ENCODE measurements around the gene DDN. TPM values are rescaled to one million over a fixed set of nuclear protein-coding genes. Genes with fewer than 3 reads are reported as not detected.

Gene DDN
- total and polyA plus RNA-seq, 12 donors = 0.19 to 1.4 (median 0.43) TPM

DNA sequence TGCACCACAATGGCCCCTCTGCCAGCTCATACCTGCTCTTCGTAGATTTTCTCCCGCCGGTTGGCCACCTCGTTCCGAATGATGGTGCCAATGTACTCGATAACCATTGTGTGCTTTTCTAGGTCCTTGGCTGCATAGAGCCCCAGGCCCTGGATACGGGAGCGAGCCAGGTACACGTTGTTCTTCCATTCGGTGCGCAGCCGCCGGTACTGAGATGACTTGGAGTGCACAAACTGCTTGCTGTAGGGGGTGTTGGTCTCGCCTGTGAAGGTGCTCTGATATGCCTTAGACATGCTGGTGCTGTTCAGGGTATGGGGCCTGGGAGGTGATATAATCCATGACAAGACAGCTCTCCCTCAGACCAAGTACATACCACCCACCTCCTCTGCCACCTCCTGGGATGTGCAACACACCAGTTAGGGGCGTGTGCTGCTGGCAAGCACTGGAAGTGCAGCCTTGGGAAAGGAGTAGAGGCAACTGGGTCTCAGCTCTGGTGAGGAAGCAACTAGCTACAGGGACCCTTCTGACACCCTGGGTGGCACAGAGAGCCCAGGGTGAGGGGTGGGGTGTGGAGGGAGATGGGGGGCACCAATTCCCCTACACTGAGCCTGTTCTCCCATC is 23.5 kb upstream of the DDN start:
- no peak for DNase-seq
- no peak overlapping the region for H3K27ac ChIP-seq
- no peak for ATAC-seq
- H3K9me3 ChIP-seq = no peaks in the 10 kb centered on the region
- intact Hi-C loops (cut with DNase I) = loop anchor here in 2 of 10 donors (5.0 kb wide), 1 partner anchor 35 kb away; no protein-coding TSS in a partner anchor
- TF ChIP-seq, protein P1, sequence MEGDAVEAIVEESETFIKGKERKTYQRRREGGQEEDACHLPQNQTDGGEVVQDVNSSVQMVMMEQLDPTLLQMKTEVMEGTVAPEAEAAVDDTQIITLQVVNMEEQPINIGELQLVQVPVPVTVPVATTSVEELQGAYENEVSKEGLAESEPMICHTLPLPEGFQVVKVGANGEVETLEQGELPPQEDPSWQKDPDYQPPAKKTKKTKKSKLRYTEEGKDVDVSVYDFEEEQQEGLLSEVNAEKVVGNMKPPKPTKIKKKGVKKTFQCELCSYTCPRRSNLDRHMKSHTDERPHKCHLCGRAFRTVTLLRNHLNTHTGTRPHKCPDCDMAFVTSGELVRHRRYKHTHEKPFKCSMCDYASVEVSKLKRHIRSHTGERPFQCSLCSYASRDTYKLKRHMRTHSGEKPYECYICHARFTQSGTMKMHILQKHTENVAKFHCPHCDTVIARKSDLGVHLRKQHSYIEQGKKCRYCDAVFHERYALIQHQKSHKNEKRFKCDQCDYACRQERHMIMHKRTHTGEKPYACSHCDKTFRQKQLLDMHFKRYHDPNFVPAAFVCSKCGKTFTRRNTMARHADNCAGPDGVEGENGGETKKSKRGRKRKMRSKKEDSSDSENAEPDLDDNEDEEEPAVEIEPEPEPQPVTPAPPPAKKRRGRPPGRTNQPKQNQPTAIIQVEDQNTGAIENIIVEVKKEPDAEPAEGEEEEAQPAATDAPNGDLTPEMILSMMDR (IDR thresholded peaks at IDR 0.05) = no peak
- peaks cover 0 to 19% (median 10%) of the 10 kb centered on the region in 9 donors for H3K4me1 ChIP-seq
- H3K4me3 ChIP-seq = no peak overlapping the region
- no peaks in the 10 kb centered on the region for H3K27me3 ChIP-seq
- H3K36me3 ChIP-seq = peaks cover 0 to 77% (median 58%) of the 10 kb centered on the region in 9 donors
- WGBS, 2 donors = 92 to 93% methylated on average over 15 of the region's 15 CpGs

DNA sequence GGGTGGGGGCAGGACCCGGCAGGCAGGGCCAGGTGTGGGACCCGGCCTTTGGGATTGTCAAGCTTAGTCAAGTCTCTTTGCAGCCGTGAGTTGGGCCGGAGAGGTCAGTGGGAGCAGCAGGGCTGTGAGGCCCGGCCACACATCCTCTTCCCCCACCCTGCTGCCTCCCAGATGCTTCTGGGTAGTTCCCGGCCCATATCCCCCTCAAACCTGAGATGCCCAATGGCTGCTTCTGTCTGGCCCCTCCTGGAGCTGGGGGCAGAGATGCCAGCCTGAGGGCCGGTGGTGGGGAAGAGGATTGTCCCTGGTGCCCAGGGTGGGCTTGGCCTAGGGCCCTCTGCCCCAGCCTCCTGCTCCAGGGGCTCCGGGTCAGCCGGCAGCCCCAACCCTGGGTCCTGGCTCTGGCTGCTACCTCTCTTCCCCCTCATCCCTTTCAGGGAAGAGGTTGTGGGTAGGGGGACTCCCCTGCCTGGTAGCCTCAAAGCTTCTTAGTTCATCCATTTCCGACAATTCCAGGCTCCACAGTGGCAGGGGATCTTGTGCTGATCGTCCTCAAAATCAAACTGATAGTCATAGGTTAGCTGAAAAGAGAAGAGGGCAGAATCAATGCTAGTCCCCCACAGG is 22.2 kb upstream of the DDN start:
- Histone ChIP-seq H3K27ac (no peak overlapping the region), H3K36me3 (peaks cover 0 to 64% (median 46%) of the 10 kb centered on the region in 9 donors), H3K9me3 (no peaks in the 10 kb centered on the region), H3K4me3 (no peak overlapping the region), H3K27me3 (no peaks in the 10 kb centered on the region), H3K4me1 (peaks cover 0 to 32% (median 23%) of the 10 kb centered on the region in 9 donors)
- DNase-seq (no peak), ATAC-seq (no peak)
- TF ChIP-seq, protein P1 (IDR thresholded peaks at IDR 0.05) = no peak
- WGBS, 2 donors = 81 to 88% methylated on average over 11 of the region's 11 CpGs
- intact Hi-C loops (cut with DNase I) = loop anchor here in 2 of 10 donors (5.0 kb wide), 1 partner anchor 36 kb away; no protein-coding TSS in a partner anchor

DNA sequence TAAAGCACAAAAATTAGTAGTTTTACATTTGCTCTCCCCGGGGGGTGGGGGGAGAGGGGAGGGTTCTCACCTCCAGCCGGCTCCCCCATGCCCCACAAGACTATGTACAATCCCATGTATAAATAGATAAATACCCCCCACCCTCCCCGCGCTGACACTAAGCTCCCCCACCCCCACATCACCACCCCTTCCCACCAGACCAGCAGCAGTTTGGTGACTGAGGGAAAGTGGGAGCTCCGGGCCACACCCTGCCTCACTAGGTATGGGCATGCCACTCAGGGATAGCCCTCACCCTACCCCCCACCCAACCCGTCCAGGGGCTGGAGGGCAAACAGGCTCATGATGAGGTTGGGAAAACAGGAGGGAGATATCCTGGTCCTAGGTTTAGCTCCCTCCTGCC is 21.3 kb upstream of the DDN start:
- Histone ChIP-seq H3K4me1 (peaks cover 0 to 38% (median 23%) of the 10 kb centered on the region in 9 donors), H3K27me3 (no peaks in the 10 kb centered on the region), H3K9me3 (no peaks in the 10 kb centered on the region), H3K27ac (peak overlapping the region in 3 of 10 donors; percentile 96 to 99 (median 97)), H3K36me3 (peaks cover 0 to 60% (median 36%) of the 10 kb centered on the region in 9 donors), H3K4me3 (no peak overlapping the region)
- TF ChIP-seq, protein P1 (IDR thresholded peaks at IDR 0.05) = no peak
- 89% methylated on average over 6 of the region's 6 CpGs for WGBS, 2 donors
- ATAC-seq (no peak), DNase-seq (no peak)
- intact Hi-C loops (cut with DNase I) = loop anchor here in 3 of 10 donors (1.0 to 5.0 kb wide), 2 partner anchors 37 to 38 kb away; no protein-coding TSS in a partner anchor

DNA sequence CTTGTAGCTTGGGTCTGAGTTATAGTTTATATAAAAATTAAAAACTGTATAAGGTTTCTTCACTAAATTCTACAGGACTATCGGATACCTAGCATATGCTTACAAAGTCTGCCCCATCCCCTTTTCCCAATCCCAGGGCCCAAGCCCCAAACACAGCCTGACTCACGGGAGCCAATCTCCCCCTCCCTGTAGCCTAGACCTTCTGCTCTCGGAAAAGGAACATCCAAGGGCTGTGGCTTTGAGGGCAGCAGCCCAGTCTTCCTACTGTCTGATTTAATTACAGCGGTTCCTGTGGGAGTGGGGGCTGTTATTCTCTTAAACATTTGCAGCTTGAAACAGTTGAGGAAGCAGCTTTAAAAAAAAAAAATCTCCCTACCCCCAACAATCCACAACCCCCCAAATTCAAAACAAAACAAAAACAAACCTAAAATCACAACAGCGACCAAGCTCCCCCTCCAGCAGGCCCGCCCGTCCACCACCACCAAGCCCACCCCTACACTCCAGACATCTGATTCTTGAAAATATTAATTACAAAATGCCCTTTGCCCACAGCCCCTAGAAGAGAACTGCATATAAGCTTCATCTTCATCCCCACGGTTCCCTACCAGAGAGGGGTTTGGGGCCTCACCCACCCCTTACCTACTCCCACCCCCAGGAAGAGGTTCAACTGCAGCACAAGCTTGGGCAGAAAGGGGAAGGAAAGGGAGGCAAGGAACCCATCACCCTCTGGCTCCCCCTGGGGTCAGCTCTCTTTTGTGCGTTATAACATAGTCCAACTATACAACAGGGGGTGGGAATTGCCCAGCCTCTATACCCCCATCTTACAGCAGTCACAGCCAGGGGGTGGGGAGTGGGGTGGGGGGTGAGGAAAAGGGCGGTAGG is 20.5 kb upstream of the DDN start:
- H3K36me3 ChIP-seq = peaks cover 0 to 52% (median 29%) of the 10 kb centered on the region in 9 donors
- DNase-seq (no peak), ATAC-seq (no peak)
- WGBS, 2 donors = 72% methylated on average over 10 of the region's 10 CpGs
- H3K27ac ChIP-seq = peak overlapping the region; percentile 78 to 99 (median 96)
- H3K4me3 ChIP-seq = peak overlapping the region in 6 of 10 donors; percentile 74 to 87 (median 84)
- H3K4me1 ChIP-seq = peaks cover 0 to 45% (median 26%) of the 10 kb centered on the region in 9 donors
- TF ChIP-seq, protein P1 (IDR thresholded peaks at IDR 0.05) = peak in 2 of 9 donors; percentile 7 to 39
- intact Hi-C loops (cut with DNase I) = loop anchor here in 4 of 10 donors (1.0 to 5.0 kb wide), 3 partner anchors 37 to 39 kb away; no protein-coding TSS in a partner anchor
- H3K27me3 ChIP-seq = no peaks in the 10 kb centered on the region
- H3K9me3 ChIP-seq = no peaks in the 10 kb centered on the region
